DOHH2 (cell line): ENCODE results near the gene RNF32.

ENCODE experiments used
- CTCF ChIP-seq: fragments of 200-600 bp; sonication (generic); IDR thresholded peaks from one replicate; pipeline ENCODE4 v1.5.1; 2014; ENCODE audit warnings: antibody characterized with exemption, mild to moderate bottlenecking, low read depth, low read length; ENCODE audit not compliant: poor library complexity, severe bottlenecking
- EZH2phosphoT487 ChIP-seq: fragments of 200-600 bp; sonication (generic); IDR thresholded peaks from 2 replicates; pipeline ENCODE4 v1.6.1; 2017; ENCODE audit warnings: borderline replicate concordance, mild to moderate bottlenecking, antibody characterized with exemption, low read length, moderate library complexity, mixed read lengths

DNA sequence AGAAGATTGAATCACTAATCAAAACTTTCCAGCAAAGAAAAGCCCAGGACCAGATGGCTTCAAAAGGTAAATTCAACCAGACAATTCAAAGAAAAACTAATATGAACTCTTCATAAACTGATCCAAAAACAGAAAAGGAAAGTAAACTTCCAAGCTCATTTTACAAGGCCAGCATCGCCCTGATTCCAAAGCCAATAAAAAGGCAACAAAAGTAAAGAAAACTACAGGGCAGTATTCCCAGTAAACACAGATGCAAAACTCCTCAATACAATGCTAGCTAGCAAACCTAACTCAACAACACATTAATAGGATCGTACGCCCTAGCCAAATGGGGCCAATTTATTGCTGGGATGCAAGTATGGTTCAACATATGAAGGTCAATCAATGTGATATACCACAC, 53.1 kb downstream of the RNF32 start:
- no peak for TF ChIP-seq CTCF
- no peak for TF ChIP-seq EZH2phosphoT487
